ENCODE measurements around the gene C6orf89. TPM values are rescaled to one million over a fixed set of nuclear protein-coding genes. Genes with fewer than 3 reads are reported as not detected.

C6orf89 gene
- 36.8 TPM for total RNA-seq

GRCh38 chr6:36885461-36886401, at the start of gene C6orf89:
TSS of gene C6orf89 (plus strand) at chr6:36885952. CDS start at chr6:36899445, 13,493 bp downstream.
- H3K36me3 ChIP-seq: no peaks in the 10 kb centered on the region
- H3K27me3 ChIP-seq: no peaks in the 10 kb centered on the region
- peak; percentile 97 to 98 for DNase-seq (ENCODE audit: extremely low spot score in 2 of 2)
- no peaks in the 10 kb centered on the region for H3K9me3 ChIP-seq
- peaks cover 25% of the 10 kb centered on the region for H3K4me1 ChIP-seq
- TF ChIP-seq POLR2A (IDR thresholded peaks at IDR 0.05): peak in 1 of 2 donors; percentile 63
- TF ChIP-seq POLR2AphosphoS5 (IDR thresholded peaks at IDR 0.05; ENCODE audit: insufficient read depth in 1 of 2, low read depth in 1 of 2): peak; percentile 96 to 97
- TF ChIP-seq CTCF (IDR thresholded peaks at IDR 0.05): peak; percentile 90 to 97 (median 96)
- peak within 1 kb of the TSS; percentile 68 to 82 for H3K4me3 ChIP-seq
- intact Hi-C loops (cut with DNase I): loop anchor here (2.0 to 10.0 kb wide), 2 partner anchors 99 to 133 kb away; partner anchors contain the start of gene MTCH1
- peak within 1 kb of the TSS; percentile 96 for H3K27ac ChIP-seq

- DNase-seq (ENCODE audit: extremely low spot score in 2 of 2): no peak
- no peaks in the 10 kb centered on the region for H3K36me3 ChIP-seq
- H3K9me3 ChIP-seq: no peaks in the 10 kb centered on the region
- no peak overlapping the region for H3K27ac ChIP-seq
- intact Hi-C loops (cut with DNase I): no loop called here
- no peak for TF ChIP-seq POLR2AphosphoS5 (IDR thresholded peaks at IDR 0.05; ENCODE audit: insufficient read depth in 1 of 2, low read depth in 1 of 2)
- TF ChIP-seq POLR2A (IDR thresholded peaks at IDR 0.05): no peak
- no peak for TF ChIP-seq CTCF (IDR thresholded peaks at IDR 0.05)
- no peaks in the 10 kb centered on the region for H3K27me3 ChIP-seq
- H3K4me1 ChIP-seq: peaks cover 24% of the 10 kb centered on the region
- H3K4me3 ChIP-seq: no peak overlapping the region
These were observed 49.4 kb upstream of the C6orf89 start for GRCh38 chr6:36836111-36837021.

- DNase-seq (ENCODE audit: extremely low spot score in 2 of 2): no peak
- Histone ChIP-seq H3K4me1 (peaks cover 25% of the 10 kb centered on the region), H3K36me3 (no peaks in the 10 kb centered on the region), H3K27me3 (no peaks in the 10 kb centered on the region), H3K4me3 (no peak overlapping the region), H3K9me3 (no peaks in the 10 kb centered on the region), H3K27ac (no peak overlapping the region)
- TF ChIP-seq POLR2A (IDR thresholded peaks at IDR 0.05) (no peak), CTCF (IDR thresholded peaks at IDR 0.05) (no peak), POLR2AphosphoS5 (IDR thresholded peaks at IDR 0.05; ENCODE audit: insufficient read depth in 1 of 2, low read depth in 1 of 2) (no peak)
- intact Hi-C loops (cut with DNase I): no loop called here
These were observed 48.8 kb upstream of the C6orf89 start for GRCh38 chr6:36837022-36837339.

GRCh38 chr6:36837686-36838085, 48.1 kb upstream of the C6orf89 start:
- intact Hi-C loops (cut with DNase I): no loop called here
- Histone ChIP-seq H3K4me1 (peaks cover 25% of the 10 kb centered on the region), H3K27ac (no peak overlapping the region), H3K36me3 (no peaks in the 10 kb centered on the region), H3K27me3 (no peaks in the 10 kb centered on the region), H3K9me3 (no peaks in the 10 kb centered on the region), H3K4me3 (no peak overlapping the region)
- TF ChIP-seq POLR2A (IDR thresholded peaks at IDR 0.05) (no peak), CTCF (IDR thresholded peaks at IDR 0.05) (no peak), POLR2AphosphoS5 (IDR thresholded peaks at IDR 0.05; ENCODE audit: insufficient read depth in 1 of 2, low read depth in 1 of 2) (no peak)
- no peak for DNase-seq (ENCODE audit: extremely low spot score in 2 of 2)

Measured in vagina (tissue), 2 donors.